Mesodermal cell (in vitro differentiated cells): Measurements from ENCODE around the gene ORM2.

Source experiments
- H3K27ac ChIP-seq: 2 replicates; pipeline ENCODE4 v1.7.0; 2013; ENCODE audit warnings: mild to moderate bottlenecking, low read depth, low read length, moderate library complexity; ENCODE audit not compliant: severe bottlenecking
- H3K36me3 ChIP-seq: 2 replicates; pipeline ENCODE4 v1.7.1; 2013; ENCODE audit warnings: mild to moderate bottlenecking, low read length, moderate library complexity; ENCODE audit not compliant: control insufficient read depth, insufficient read depth
- H3K4me1 ChIP-seq: one replicate; pipeline ENCODE4 v1.7.1; 2013; ENCODE audit warnings: mild to moderate bottlenecking, low read length; ENCODE audit not compliant: insufficient read depth, control insufficient read depth, poor library complexity, severe bottlenecking
- H3K4me3 ChIP-seq: 2 replicates; pipeline ENCODE4 v1.7.0; 2013; ENCODE audit warnings: low read length, control low read depth, mild to moderate bottlenecking; ENCODE audit not compliant: insufficient read depth, poor library complexity, severe bottlenecking; ENCODE audit errors: extremely low read depth
- H3K9me3 ChIP-seq: 2 replicates; pipeline ENCODE4 v1.7.1; 2013; ENCODE audit warnings: mild to moderate bottlenecking, low read length, moderate library complexity; ENCODE audit not compliant: control insufficient read depth
- WGBS, 2 experiments: methylation state at CpG; one replicate each; pipeline ENCODE4 v1.1.5; 2013; ENCODE audit warnings: missing lambda C conversion rate in 2 of 2; ENCODE audit not compliant: insufficient coverage in 2 of 2; 5-methylcytosine and 5-hydroxymethylcytosine counted together

ORM2 gene

GRCh38 chr9:114344692-114345091 lies 15.0 kb downstream of the ORM2 start:
- H3K27ac ChIP-seq = no peak overlapping the region
- H3K4me1 ChIP-seq = peaks cover 14% of the 10 kb centered on the region
- no peaks in the 10 kb centered on the region for H3K9me3 ChIP-seq
- 84 to 91% methylated on average over 3 of the region's 3 CpGs for WGBS, 2 experiments
- peaks cover 72% of the 10 kb centered on the region for H3K36me3 ChIP-seq
- H3K4me3 ChIP-seq = no peak overlapping the region

GRCh38 chr9:114345493-114346065 lies 15.9 kb downstream of the ORM2 start:
- H3K27ac ChIP-seq = no peak overlapping the region
- 93 to 98% methylated on average over 6 of the region's 7 CpGs for WGBS, 2 experiments
- no peak overlapping the region for H3K4me3 ChIP-seq
- H3K36me3 ChIP-seq = peaks cover 74% of the 10 kb centered on the region
- peaks cover 16% of the 10 kb centered on the region for H3K4me1 ChIP-seq
- no peaks in the 10 kb centered on the region for H3K9me3 ChIP-seq

- peaks cover 16% of the 10 kb centered on the region for H3K4me1 ChIP-seq
- H3K36me3 ChIP-seq = peaks cover 76% of the 10 kb centered on the region
- no peaks in the 10 kb centered on the region for H3K9me3 ChIP-seq
- no peak overlapping the region for H3K27ac ChIP-seq
- no peak overlapping the region for H3K4me3 ChIP-seq
- 92 to 97% methylated on average over 7 to 8 of the region's 11 CpGs for WGBS, 2 experiments
Observed at GRCh38 chr9:114346146-114346545, 16.5 kb downstream of the ORM2 start.

- 88 to 89% methylated on average over 12 to 15 of the region's 15 CpGs for WGBS, 2 experiments
- Histone ChIP-seq H3K4me3 (no peak overlapping the region), H3K4me1 (peaks cover 16% of the 10 kb centered on the region), H3K9me3 (no peaks in the 10 kb centered on the region), H3K27ac (no peak overlapping the region), H3K36me3 (peaks cover 84% of the 10 kb centered on the region)
Observed at GRCh38 chr9:114347675-114348074, 18.0 kb downstream of the ORM2 start.

GRCh38 chr9:114348261-114348905 lies 18.7 kb downstream of the ORM2 start:
- 81 to 87% methylated on average over 11 of the region's 12 CpGs for WGBS, 2 experiments
- H3K9me3 ChIP-seq = no peaks in the 10 kb centered on the region
- H3K27ac ChIP-seq = peak overlapping the region; percentile 78
- H3K4me3 ChIP-seq = no peak overlapping the region
- H3K36me3 ChIP-seq = peaks cover 84% of the 10 kb centered on the region
- peaks cover 16% of the 10 kb centered on the region for H3K4me1 ChIP-seq

GRCh38 chr9:114348906-114349482 lies 19.3 kb downstream of the ORM2 start:
- Histone ChIP-seq H3K4me3 (no peak overlapping the region), H3K4me1 (peaks cover 16% of the 10 kb centered on the region), H3K36me3 (peaks cover 82% of the 10 kb centered on the region), H3K9me3 (no peaks in the 10 kb centered on the region), H3K27ac (peak overlapping the region; percentile 96)
- 7 to 43% methylated on average over 3 to 6 of the region's 9 CpGs for WGBS, 2 experiments

GRCh38 chr9:114349713-114350480 lies 20.2 kb downstream of the ORM2 start:
- H3K9me3 ChIP-seq = no peaks in the 10 kb centered on the region
- no peak overlapping the region for H3K4me3 ChIP-seq
- peak overlapping the region; percentile 96 for H3K27ac ChIP-seq
- peaks cover 16% of the 10 kb centered on the region for H3K4me1 ChIP-seq
- WGBS, 2 experiments = 94 to 95% methylated on average over 9 of the region's 10 CpGs
- H3K36me3 ChIP-seq = peaks cover 74% of the 10 kb centered on the region

- Histone ChIP-seq H3K36me3 (peaks cover 72% of the 10 kb centered on the region), H3K4me3 (no peak overlapping the region), H3K27ac (no peak overlapping the region), H3K4me1 (peaks cover 16% of the 10 kb centered on the region), H3K9me3 (no peaks in the 10 kb centered on the region)
- 97% methylated on average over 14 to 15 of the region's 16 CpGs for WGBS, 2 experiments
Observed at GRCh38 chr9:114350636-114351401, 21.1 kb downstream of the ORM2 start.

- Histone ChIP-seq H3K4me3 (no peak overlapping the region), H3K9me3 (no peaks in the 10 kb centered on the region), H3K4me1 (peaks cover 16% of the 10 kb centered on the region), H3K27ac (no peak overlapping the region), H3K36me3 (peaks cover 72% of the 10 kb centered on the region)
- 97 to 100% methylated on average over 4 of the region's 4 CpGs for WGBS, 2 experiments
Observed at GRCh38 chr9:114351932-114352331, 22.3 kb downstream of the ORM2 start.

GRCh38 chr9:114355821-114356220 lies 26.2 kb downstream of the ORM2 start:
- Histone ChIP-seq H3K9me3 (no peaks in the 10 kb centered on the region), H3K4me3 (no peak overlapping the region), H3K36me3 (peaks cover 81% of the 10 kb centered on the region), H3K4me1 (no peaks in the 10 kb centered on the region), H3K27ac (no peak overlapping the region)
- 92 to 96% methylated on average over 6 of the region's 6 CpGs for WGBS, 2 experiments
